Measurements from ENCODE around the gene HAUS8.

DNA sequence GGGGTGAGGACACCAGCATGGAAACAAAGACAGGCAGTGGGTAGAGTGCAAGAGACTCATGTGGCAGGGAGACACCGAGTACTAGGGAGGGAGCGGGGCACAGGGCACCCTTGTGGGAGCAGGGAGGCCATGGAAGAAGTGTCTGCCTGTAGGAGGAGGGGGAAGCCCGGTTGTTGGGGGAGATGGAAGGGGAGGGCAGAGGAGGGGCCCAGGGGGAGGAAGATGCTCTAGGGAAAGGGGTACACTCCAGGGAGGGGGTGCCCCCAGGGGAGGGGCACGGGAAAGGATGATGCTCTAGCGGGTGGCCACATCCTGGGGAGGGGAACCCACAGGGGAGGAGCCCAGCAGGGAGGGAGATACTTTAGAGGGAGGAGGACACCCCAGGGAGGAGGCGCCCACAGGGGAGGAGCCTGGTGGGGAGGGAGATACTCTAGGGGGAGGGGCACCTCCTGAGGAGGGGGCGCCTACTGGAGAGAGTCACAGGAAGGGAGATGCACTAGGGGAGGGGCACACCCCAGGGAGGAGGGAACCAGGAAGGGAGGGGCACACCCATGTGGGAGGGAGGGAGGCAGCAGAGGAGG is 73.6 kb downstream of the HAUS8 start:
- TF ChIP-seq, protein P1, sequence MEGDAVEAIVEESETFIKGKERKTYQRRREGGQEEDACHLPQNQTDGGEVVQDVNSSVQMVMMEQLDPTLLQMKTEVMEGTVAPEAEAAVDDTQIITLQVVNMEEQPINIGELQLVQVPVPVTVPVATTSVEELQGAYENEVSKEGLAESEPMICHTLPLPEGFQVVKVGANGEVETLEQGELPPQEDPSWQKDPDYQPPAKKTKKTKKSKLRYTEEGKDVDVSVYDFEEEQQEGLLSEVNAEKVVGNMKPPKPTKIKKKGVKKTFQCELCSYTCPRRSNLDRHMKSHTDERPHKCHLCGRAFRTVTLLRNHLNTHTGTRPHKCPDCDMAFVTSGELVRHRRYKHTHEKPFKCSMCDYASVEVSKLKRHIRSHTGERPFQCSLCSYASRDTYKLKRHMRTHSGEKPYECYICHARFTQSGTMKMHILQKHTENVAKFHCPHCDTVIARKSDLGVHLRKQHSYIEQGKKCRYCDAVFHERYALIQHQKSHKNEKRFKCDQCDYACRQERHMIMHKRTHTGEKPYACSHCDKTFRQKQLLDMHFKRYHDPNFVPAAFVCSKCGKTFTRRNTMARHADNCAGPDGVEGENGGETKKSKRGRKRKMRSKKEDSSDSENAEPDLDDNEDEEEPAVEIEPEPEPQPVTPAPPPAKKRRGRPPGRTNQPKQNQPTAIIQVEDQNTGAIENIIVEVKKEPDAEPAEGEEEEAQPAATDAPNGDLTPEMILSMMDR (IDR thresholded peaks at IDR 0.05): no peak
- no peak for TF ChIP-seq ZFX (IDR thresholded peaks at IDR 0.05; ENCODE audit: borderline replicate concordance)

Measured in 22Rv1 (cell line).